ENCODE measurements around the gene BTBD1.

BTBD1 gene

GRCh38 chr15:83066734-83067637, at the start of gene BTBD1:
Gene BTBD1 (minus strand): TSS chr15:83067252. CDS start chr15:83067151, 101 bp downstream.
- peak; percentile 97 for DNase-seq

GRCh38 chr15:83115831-83116565, 48.9 kb upstream of the BTBD1 start:
- DNase-seq, result no peak

GRCh38 chr15:83115410-83115809, 48.4 kb upstream of the BTBD1 start:
- no peak for DNase-seq

- DNase-seq, result no peak
These were observed 47.8 kb upstream of the BTBD1 start for GRCh38 chr15:83114856-83115255.

- DNase-seq, result no peak
These were observed 47.0 kb upstream of the BTBD1 start for GRCh38 chr15:83113881-83114674.

- no peak for DNase-seq
These were observed 45.9 kb upstream of the BTBD1 start for GRCh38 chr15:83112956-83113299.

- DNase-seq, result peak; percentile 30
These were observed 45.3 kb upstream of the BTBD1 start for GRCh38 chr15:83112233-83112955.

- no peak for DNase-seq
These were observed 44.1 kb upstream of the BTBD1 start for GRCh38 chr15:83111149-83111548.

- DNase-seq, result no peak
These were observed 43.3 kb upstream of the BTBD1 start for GRCh38 chr15:83110381-83110780.

GRCh38 chr15:83109532-83109931, 42.5 kb upstream of the BTBD1 start:
- DNase-seq, result no peak

GRCh38 chr15:83108266-83109219, 41.5 kb upstream of the BTBD1 start:
- DNase-seq, result peak; percentile 96

- DNase-seq, result no peak
These were observed 40.8 kb upstream of the BTBD1 start for GRCh38 chr15:83107841-83108181.

- peak; percentile 58 for DNase-seq
These were observed 40.2 kb upstream of the BTBD1 start, which contains the start of gene TM6SF1 for GRCh38 chr15:83106994-83107840. Gene TM6SF1 (plus strand): TSS chr15:83107645. CDS start chr15:83107681, 36 bp downstream.

- DNase-seq, result peak; percentile 21
These were observed 38.4 kb upstream of the BTBD1 start for GRCh38 chr15:83105440-83105839.

- DNase-seq, result no peak
These were observed 37.1 kb upstream of the BTBD1 start for GRCh38 chr15:83104141-83104540.

GRCh38 chr15:83102346-83102745, 35.3 kb upstream of the BTBD1 start:
- DNase-seq, result no peak

- no peak for DNase-seq
These were observed 33.1 kb upstream of the BTBD1 start for GRCh38 chr15:83100097-83100646.

- DNase-seq, result peak; percentile 65
These were observed 32.2 kb upstream of the BTBD1 start for GRCh38 chr15:83099290-83099689.

- DNase-seq, result no peak
These were observed 31.0 kb upstream of the BTBD1 start for GRCh38 chr15:83098079-83098478.

- no peak for DNase-seq
These were observed 27.5 kb upstream of the BTBD1 start for GRCh38 chr15:83094583-83094982.

All from hematopoietic multipotent progenitor cell treated with erythropoietin and hydrocortisone succinate and interleukin-3 and kit ligand, for 4 days (in vitro differentiated cells).